AG08395 (cell line): ENCODE data around the gene SLC22A1.
A peak's percentile ranks its signal among the peaks of the same experiment; 100 is the strongest.
"Not testable (repeated sequence)": the region's sequence is repeated elsewhere in the genome, so short reads cannot be mapped to it uniquely, and the experiment has no call there.

ENCODE experiments used
- DNase-seq: peaks from one replicate; pipeline ENCODE4 v3.0.0; 2012; ENCODE audit warnings: mixed read lengths, low spot score

Gene SLC22A1

GRCh38 chr6:160093946-160094345 is 27.7 kb upstream of the SLC22A1 start:
- no peak for DNase-seq

DNA sequence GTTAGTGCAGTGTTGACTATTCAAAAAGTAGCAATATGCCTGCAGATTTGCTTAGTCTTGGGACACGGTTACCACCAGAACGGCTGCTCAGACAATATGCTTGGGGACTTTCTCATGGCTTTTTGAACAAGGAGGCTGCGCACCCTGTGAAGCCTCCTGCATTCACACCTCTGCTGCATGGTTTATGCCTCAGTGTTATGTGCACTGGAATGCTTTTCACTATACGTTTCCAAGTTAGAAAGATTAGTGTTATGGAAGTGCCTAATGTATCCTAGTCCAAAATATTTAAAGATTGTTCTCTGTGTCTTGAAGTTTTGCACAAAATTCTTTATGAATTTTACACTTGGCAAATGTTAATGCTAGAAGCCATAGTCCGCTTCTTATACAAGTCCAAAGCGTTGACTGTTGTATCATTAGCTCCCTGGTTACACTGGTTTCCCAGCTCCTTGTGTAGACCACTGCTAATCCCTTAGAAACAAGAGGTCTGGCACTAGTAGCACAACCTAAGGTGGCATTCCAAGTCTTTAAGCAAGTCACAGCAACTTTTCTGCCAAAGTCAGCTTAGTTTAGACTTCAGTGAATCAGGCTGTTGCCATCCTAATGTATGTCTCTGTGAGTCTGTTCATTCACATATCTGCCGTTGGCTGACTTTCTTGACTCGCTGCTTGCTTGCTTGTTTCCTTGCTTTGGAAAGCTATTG is 26.3 kb upstream of the SLC22A1 start:
- DNase-seq, result no peak

DNA sequence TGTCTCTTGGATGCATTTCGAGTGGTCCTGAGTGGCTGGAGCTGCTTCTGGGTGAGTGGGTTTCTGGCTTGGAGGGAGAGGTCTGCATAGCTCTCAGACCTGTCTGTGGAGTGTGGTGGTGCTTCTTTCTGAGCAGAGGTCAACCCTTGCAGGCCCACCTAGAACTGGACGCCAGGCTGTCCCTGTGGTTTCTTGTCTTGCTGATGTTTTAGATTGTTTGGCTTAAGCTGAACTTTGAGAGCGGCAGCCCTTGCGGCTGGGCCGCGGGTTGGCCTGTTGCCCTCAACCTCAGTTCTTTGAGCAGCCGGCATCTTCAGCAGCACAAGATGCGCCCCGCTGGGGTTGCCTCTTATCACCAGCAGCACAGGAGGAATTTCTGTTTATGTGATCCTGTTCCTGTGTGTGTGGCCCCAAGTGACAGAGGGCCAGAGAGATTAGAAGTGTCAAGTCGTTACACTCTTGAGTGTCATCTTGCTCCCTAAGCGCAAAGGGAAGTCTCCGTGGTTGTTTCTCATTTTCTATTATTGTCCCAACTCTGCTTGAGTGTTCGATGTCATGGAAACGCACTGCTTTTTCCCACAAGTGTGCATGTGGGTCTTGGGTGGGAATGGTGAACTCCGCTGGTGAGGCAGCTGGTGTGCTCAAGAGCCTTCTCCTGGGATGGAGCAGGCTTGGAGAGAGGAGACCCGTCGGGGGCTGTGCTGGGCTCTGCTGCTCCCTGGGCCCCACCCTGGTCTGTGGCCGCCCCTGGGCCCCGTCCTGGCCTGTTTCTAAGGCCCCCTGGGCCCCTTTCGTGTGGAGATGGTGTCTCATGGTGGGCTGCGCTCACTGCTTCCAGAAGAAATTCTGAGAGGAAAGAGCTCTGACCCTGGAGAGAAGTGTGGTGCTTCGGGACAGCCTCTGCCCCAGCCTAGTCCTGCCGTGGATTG is 20.1 kb upstream of the SLC22A1 start:
- DNase-seq, result no peak

DNA sequence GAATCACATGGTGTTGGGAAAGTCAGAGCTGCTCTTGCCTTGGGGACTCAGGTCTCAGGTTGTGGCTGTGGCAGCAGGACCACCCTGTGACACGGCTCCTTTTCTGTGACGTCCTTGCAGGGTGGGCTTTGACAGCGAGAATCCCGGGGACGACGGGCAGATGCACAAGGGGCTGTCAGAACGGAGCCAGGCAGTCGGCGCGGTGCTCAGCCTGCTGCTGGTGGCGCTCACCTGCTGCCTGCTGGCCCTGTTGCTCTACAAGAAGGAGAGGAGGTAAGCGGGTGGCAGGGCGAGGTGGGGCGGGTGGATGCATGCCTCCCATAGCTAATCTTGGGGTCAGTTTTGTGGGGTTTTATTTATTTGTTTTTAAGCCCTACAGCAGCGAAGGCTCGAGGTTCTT is 19.2 kb upstream of the SLC22A1 start:
- DNase-seq, result no peak

DNA sequence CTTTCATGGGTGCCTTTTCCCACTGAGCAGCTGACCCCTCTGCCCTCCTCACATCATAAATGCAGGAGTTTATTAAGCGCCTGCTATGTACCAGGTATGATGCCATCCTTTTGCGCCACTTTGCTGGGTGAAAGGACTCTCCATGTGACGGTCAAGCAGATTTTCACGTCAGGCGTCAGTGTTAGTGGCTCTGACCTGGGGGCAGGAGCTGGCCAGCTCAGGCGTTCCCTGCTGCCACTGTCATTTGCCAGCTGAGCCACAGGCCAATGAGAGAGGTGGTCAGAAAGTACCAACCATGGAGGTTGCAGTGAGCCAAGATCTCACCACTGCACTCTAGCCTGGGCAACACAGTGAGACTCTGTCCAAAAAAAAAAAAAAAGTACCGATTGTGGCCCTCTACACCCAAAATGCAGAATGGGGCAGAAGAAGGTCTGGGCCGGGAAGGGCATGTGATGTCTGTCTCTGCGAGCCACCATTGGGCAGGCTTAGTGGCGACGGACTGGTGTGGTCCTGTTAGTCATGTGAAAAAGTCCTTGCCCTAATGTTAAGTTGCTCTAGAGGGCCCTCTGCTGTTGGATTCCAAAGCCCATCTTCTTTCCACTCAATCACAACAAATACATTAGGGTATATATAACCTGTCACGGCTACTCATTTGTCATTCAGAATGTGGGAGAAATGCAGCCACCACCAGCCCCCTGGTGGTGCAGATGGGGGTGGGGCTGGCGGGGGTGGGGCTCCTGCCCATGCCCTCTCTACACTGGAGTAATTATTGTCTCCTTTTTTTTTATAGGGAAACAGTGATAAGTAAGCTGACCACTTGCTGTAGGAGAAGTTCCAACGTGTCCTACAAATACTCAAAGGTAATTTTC is 18.4 kb upstream of the SLC22A1 start:
- peak; percentile 40 for DNase-seq

DNA sequence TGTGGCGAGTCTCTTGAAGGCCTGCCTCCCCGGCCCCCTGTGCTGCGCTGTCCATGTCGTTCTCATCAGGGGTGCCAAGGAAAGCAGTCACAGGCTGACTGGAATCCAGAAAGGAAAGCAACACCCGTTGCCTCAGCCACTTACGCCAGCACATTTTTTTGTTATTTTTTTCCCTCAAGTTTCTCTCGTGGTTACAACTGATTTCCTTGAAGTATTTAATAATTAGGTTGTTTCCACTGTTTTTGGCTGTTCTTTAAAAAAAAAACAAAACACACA is 17.9 kb upstream of the SLC22A1 start:
- DNase-seq, result no peak

- no peak for DNase-seq
Observed at GRCh38 chr6:160104821-160105517, 16.6 kb upstream of the SLC22A1 start.

DNA sequence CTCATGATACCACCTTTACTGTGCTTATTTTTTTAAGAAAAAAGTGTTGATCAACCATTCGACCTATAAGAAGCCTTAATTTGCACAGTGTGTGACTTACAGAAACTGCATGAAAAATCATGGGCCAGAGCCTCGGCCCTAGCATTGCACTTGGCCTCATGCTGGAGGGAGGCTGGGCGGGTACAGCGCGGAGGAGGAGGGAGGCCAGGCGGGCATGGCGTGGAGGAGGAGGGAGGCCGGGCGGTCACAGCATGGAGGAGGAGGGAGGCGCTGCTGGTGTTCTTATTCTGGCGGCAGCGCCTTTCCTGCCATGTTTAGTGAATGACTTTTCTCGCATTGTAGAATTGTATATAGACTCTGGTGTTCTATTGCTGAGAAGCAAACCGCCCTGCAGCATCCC is 15.6 kb upstream of the SLC22A1 start:
- no peak for DNase-seq

GRCh38 chr6:160106701-160107100 is 14.9 kb upstream of the SLC22A1 start:
- no peak for DNase-seq

DNA sequence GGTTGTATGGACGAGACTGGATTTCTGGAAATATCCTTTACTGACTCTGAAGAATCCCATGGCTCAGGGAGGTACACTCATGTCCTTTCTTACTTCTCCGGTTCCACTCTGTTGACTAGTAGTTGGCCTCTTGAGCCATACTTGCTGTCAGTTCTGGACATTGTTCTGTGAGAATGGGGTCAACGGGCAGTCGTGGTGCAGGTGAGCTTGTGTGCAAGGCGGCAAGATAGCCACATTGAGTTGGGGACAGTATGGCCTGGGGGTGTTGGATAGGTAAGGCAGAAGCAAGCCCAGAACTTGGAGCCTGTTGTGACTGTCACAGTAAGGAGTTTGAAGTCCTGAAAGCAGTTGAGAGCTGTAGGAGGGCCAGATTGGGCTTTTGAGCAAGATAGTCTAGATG is 13.5 kb upstream of the SLC22A1 start:
- no peak for DNase-seq

- DNase-seq, result no peak
Observed at GRCh38 chr6:160110586-160111123, 11.0 kb upstream of the SLC22A1 start.

GRCh38 chr6:160111806-160112205 is 9.8 kb upstream of the SLC22A1 start:
- DNase-seq, result no peak

- no peak for DNase-seq
Observed at GRCh38 chr6:160112628-160113299, 8.9 kb upstream of the SLC22A1 start.

GRCh38 chr6:160114536-160114935 is 7.1 kb upstream of the SLC22A1 start:
- not testable (repeated sequence) for DNase-seq

DNA sequence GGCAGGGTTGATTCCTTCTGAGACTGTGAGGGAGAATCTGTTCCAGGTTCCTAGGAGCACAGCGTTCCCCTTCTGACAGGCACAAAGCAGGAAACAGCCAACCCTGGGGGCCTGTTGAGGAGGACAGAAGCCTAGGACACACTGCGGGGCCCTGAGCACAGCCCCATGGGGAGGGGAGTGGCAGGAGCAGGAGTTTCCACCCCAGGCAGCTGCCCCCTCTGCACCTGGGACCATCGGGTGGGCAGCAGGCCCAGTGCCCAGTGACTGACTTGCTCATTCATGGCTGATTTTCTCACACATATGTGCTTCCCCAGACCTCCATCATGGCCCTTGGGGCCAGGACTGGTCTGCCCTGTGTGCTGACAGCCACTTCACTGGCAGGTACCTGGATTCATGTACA is 6.2 kb upstream of the SLC22A1 start:
- DNase-seq, result no peak

GRCh38 chr6:160116411-160116810 is 5.2 kb upstream of the SLC22A1 start:
- no peak for DNase-seq

- DNase-seq, result no peak
Observed at GRCh38 chr6:160117137-160117536, 4.5 kb upstream of the SLC22A1 start.

- DNase-seq, result no peak
Observed at GRCh38 chr6:160118620-160119229, 2.9 kb upstream of the SLC22A1 start.

- no peak for DNase-seq
Observed at GRCh38 chr6:160120087-160120486, 1.5 kb upstream of the SLC22A1 start.

DNA sequence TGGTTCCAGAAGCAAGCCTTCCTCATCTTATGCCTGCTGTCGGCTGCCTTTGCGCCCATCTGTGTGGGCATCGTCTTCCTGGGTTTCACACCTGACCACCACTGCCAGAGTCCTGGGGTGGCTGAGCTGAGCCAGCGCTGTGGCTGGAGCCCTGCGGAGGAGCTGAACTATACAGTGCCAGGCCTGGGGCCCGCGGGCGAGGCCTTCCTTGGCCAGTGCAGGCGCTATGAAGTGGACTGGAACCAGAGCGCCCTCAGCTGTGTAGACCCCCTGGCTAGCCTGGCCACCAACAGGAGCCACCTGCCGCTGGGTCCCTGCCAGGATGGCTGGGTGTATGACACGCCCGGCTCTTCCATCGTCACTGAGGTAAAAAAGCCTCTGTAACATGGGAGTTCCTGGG is 366 bp downstream of the SLC22A1 start:
- no peak for DNase-seq

DNA sequence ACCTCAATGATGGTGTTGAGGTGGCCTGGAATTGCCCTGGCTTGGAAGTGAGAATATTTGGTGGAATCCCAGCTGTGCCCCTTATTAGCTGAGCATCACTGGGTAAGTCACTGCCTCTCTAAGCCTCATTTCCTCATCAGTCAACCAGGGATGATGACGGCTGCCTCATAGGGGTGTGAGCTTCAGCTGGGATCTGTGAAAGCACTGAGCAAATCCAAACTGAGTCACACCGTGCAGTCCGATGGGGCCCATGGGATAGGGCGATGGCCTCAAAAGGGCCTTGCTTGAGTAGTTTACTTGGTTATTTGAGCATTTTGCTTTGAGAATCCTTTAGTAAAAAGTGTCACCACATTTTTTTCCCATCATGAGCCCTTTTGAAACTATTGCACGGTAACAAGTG is 1.1 kb downstream of the SLC22A1 start:
- DNase-seq, result no peak
